GM21423 (cell line): Measurements from ENCODE around the gene HIVEP3.

ENCODE experiments used
- ATAC-seq: cut with Tn5 transposase; IDR thresholded peaks from one replicate; pipeline ENCODE4 v1.9.1; 2021; ENCODE audit warnings: mild to moderate bottlenecking, moderate library complexity; ENCODE audit not compliant: unreplicated experiment

Gene HIVEP3

DNA sequence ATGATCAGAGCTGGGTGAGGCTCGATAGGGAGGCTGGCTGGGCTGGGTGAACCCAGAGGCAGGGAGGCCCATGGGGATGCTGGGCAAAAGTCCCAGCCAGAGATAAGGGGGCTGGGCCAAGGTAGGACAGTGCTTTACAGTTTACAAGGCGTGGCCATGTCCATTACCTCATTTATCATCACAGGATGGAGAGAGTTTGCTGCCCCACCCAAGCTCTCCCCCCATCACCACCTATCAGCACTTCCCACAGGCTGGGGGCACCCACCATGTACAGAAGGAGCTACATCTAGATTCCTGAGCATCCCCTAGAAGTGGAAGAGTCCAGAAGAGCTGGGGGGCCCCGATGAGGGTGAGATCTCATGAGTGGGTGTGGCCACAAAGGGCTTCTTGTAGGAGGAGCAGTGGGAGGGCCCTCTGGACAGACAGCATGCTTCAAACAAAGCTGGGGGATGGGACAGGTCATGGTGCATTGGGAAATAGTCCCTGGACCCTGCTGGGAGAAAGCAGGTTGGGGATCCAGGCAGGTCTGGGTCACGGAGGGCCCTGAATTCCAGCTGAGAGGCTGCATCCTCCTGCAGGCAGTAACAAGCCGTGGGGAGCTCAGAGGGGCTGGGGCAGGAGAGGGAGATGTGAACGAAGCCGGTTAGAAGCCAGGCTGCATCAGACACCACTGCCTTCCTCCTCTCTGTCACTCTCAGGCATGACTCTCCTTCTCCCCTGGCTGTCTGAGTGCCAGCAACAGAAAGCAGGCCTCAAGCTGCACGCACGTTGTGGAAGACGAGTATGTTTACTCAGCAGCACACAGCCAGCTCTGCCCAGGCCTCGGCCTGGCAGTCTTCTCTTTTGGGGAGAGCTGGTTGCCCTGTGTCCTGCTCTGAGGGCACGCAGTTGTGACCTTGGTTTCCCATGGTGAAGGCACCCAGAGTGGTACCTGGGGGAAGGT is 202.3 kb downstream of the HIVEP3 start:
- no peak for ATAC-seq

DNA sequence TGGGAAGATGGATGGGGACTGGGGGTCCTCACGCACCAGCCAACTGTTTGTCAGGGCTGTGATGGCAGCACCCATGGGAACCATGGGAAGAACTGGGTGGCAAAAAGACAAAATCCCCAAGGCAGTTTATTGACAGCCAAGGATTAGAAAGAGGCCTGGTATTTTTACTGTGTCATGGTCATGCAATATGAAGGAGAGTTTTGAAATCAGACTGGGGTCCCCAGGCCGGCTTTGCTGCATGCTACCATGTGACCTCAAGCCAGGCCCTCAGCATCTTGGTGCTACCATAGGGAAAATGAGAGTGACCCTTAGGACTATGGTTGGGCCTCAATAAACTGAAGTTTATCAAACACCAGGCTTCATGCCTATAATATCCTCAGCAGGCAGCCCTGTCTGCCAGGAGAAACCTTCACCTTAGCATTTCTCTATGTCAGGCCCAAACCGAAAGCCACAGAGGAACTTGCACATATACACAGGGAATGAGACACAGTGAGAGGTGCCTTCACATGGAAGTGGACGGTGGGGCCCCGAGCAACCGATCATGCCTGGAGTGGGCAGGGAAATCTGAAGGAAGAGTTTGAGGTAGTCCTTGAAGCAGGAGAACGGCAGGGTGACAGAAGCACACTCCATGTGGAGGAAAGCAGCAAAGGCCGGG is 203.2 kb downstream of the HIVEP3 start:
- no peak for ATAC-seq

DNA sequence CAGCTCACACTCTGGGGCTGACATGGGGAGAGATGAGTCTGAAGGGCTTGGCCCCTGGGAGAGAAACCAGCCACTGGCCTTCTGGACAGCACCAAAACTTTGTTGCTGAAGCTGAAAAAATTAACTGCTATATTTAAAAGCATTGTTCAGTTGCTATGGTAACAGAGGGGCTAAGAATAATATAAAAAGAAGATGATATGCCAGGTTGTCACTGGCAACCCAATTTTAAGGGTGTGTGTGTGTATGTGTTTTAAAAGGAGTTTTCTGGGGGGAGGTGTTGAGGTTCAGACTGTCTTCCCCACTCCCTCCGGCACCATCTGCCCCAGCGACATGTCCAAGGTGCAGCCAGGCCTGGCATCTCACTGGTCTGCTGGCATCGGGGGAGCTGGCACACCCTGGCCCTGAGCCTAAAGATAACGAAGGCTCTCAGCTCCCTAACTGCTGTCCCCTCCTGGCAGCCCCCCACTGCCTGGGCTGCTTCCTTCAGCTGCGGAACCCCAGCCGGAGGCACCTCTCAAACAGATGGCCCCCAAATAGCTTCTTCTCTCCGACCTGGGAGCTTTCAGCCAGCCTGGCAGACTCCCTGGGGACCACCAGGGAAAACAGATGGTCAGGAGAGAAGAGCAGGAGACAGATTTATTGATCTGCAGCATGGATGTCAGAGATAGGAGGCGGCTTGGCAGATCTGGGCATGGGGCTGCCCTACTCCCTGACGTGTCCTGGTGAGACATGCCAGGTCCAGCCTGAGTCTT is 203.9 kb downstream of the HIVEP3 start:
- ATAC-seq = no peak

DNA sequence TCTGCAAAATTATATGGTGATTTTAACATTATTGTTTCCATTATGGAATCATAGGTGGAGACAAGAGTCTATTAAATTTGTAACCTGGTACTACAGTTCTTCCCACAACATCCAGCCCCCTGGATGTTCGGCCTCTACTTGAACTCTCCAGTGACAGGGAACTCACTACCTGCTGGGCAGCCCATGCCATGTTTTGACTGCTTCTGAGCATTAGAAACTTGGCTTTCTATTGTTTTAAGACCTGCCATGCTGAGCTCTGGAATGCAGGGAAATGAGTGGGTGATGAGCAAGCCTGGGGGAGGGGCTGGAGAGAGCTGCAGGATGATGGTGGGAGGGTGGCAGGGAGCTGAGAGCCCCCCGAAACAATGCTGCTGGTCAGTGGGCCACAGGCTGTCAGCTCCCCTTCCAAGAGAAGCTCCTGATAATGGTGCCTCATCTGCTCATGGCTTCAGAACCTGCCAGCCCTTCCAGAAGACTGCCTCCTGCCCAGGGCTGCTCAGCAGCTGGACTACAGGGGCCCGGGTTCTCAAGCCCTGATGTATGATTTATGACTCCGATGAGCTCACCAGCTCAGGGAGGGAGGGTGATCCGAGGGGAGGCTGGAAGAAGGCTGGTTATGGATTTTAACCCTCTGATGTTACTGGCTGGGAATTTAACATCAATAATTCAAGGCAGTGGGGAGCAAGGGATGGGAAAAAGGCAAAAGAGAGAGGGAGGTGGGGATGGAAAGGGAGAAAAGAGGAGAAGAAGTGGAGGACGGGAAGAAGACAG is 205.0 kb downstream of the HIVEP3 start:
- no peak for ATAC-seq

DNA sequence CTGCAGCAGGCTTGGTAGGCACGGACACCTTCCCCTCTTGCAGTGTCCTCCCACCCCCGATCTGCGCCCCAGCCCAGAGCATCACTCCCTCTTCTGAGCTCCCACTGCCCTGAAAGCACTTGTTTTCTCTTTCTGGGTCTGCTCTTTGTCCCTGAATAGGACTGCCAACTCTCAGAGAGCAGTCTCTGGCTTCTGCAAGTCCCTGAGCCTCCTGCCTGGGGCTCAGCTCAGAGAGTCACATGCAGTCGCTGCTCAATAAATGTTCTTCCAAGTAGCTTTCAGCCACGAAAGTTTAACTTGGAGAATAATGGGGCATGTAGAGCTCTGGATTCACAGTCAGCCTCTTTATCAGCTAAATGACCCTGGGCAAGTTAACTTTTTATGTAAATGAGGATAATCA is 205.6 kb downstream of the HIVEP3 start:
- no peak for ATAC-seq

DNA sequence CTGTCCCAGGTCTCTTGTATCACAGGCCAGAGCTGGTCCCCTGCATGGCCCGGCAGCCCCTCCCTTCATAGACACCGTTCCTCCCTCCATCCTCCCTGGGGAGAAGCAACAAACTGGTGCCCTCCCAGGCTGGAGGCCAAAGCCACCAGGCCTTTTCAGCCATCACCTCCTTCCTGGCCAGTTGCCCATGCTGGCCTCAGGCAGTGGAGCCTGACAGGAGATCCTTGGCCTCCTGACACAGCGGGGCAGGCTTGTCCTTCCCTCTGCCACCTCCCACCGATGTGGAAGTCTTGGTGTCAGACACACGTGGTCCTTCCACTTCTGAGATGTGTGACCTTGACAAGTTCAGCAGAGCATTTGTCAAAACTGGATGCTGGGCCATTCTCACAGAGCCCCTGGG is 206.0 kb downstream of the HIVEP3 start:
- no peak for ATAC-seq

DNA sequence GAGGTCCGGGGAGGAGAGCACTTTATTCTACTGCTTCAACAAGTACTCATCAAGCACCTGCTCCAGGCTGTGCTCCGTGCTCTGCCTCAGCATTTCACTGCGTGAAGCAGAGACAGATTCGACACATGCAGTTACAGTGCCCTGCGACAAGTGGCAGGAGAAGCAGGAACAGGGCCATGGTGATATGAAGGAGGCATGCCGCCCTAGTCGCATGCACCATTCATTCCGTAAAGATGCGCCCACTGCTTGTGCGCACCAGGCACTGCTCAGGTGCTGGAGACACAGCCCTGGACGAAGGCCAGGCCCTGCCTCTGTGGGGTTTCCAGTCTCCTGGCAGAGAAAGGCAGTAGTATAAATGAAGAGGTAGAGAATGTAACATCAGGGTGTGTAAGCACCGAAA is 206.6 kb downstream of the HIVEP3 start:
- ATAC-seq = no peak

DNA sequence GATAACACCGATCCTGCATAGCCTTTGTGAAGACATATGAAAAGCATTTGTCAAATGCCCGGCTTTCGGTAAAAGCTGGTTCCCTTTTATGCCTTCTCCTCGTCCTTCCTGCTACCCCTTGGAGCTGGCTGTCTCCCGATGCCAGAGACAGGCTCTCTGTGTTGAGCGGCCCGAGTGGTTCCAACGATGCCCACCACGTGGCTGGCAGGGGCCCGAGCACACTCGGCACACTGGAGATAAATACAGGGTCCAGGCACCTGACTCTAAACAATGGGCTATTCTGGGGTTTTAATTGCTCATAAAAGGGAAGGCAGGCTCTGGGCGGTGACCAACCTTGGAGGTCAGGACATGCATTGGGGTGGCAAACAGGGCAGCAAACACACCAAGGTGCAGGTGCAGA is 207.1 kb downstream of the HIVEP3 start:
- ATAC-seq = no peak

DNA sequence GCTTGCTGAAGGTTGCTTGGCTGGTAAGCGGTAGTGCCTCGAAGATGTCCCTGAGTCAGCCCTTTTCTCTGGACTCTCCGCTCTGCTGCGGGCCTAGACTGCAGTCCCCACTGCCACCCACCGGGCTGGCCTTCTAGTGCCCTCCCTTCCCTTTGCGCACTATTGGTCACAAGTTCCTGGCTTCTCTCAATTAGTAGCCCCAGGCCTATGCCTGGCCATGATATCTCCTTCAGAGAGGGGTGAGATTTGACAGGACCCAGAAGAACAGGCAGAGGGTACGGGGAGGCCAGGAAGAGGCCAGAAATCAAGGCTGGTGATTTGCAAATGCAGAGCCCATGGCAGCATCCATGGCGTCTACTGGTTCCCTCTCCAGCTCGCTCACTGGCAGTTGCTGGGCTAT is 207.7 kb downstream of the HIVEP3 start:
- no peak for ATAC-seq

DNA sequence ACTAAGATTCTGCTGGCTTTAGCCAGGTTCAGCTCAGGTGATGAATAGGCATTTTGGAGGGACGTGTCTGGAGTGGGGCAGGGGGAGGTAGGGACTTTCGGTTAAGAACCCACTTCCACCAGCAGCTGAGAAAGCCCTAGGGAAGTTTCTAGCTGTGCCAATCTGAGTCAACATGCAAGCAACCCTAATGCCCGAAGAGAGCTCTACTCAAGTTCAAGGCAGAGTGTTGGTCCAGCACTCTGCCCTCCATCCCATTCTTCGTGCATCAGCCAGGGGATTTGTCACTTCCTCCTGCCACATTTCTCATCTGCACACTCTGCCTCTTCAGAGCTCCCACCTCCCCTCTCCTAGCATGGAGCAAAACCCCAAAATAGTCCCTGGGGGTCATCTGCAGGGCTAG is 208.8 kb downstream of the HIVEP3 start:
- no peak for ATAC-seq

DNA sequence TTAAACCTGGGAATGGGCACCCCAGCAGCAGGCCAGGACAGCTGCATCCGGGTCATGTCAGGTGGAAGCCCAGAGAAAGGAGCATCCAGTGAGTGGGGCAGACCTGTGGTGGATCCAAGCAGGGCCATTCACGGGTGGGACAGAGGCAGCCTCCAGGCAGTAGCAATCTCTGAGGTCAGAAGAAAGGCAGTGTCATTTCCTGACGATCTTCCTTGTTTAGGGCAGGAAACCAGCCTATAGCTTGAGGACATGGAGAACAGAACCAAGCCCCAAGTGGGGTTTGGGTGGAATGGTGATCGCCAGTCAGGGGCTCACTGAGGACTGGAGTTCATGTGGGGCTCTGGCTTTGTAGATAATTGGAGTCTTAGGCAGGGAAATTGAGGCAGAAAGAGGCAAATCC is 209.4 kb downstream of the HIVEP3 start:
- ATAC-seq = no peak

DNA sequence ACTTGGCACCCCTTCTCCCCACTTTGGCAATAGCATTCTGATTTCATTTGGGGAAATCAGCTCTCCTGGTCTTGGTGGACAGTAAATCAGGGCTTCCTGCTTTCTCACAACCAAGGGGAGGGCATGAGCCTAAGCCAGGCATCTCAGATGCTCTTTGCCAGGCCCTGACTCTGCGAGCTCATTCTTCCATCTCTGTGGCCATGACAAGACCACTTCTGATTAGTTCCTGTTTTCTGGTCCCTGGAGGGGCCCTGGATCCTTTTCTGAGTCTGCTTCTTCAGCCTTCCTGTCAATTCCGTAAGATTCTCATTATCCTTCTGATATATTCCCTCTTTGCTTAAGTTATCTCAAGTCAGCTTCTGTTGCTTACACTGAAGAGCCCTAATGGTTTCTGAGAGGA is 210.4 kb downstream of the HIVEP3 start:
- ATAC-seq = no peak

DNA sequence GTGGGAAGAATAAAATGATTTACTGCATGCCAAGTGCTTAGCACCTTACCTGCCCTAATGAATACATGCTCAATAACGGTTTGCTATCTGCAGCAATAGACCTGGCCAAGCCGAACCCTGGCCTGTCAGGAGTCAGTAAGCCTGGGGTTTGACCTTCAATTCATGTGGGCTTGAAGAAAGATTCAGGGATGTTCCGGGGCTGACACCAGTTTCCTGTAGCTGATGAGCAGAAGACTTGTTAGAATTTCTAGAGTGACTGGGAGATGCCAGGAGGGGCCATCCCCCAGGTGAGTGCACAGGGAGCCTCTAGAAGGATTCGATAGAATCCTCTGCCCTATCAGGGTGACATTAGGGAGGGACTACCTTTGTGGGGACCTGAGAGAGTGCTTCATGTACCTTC is 210.9 kb downstream of the HIVEP3 start:
- no peak for ATAC-seq

DNA sequence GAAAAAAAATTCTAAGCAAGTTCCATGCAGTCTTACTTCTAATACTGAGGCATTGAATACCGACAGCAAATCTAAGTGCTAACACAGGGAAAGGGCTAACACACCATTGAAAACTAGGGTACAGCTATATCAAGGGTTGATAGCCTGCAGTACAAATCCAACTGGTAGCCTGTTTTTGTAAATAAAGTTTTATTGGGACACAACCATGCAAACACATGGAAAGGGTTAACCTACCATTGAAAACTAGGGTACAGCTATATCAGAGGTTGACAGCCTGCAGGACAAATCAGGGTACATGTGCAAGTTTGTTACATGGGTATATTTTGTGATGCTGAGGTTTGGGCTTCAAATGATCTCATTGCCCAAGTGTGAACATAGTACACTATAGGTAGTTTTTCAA is 212.9 kb downstream of the HIVEP3 start:
- no peak for ATAC-seq

DNA sequence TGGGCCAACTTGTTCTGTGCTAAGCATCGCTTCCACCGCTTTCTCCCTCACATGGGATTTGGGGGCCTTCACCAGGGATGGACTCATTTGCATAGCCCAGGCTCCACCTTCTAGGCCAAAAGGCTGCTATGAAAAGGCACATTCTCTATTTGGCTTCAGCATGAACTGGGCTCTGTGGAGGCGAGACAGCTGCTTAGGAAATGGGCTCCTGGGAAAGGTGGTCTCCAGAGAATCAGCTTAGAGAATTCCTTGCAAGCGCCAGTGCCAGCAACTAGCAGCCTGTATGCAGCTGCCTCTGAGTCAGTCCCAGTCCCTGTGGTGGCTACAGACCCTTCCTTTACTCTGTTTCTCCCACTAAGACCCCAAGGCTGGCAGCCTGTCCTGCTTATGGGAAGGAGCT is 214.5 kb downstream of the HIVEP3 start:
- ATAC-seq = no peak

DNA sequence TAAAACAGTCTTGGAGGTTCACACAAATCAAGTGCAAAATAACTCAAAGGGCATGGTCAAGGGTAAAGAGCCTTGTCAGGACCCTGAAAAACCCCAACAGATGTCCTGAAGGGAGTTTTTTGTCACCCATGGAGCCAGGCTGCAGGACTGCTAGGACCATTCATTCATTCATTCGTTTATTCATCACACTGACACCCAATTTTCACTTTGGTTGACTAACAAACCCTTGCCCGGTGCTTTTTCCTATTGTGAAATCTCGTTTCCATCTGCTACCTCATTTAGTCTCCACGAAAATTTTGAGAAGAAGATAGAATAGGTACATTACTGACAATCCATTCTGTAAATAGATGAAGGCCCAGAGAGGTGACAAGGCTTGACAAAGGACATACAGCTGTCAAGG is 216.0 kb downstream of the HIVEP3 start:
- ATAC-seq = no peak

DNA sequence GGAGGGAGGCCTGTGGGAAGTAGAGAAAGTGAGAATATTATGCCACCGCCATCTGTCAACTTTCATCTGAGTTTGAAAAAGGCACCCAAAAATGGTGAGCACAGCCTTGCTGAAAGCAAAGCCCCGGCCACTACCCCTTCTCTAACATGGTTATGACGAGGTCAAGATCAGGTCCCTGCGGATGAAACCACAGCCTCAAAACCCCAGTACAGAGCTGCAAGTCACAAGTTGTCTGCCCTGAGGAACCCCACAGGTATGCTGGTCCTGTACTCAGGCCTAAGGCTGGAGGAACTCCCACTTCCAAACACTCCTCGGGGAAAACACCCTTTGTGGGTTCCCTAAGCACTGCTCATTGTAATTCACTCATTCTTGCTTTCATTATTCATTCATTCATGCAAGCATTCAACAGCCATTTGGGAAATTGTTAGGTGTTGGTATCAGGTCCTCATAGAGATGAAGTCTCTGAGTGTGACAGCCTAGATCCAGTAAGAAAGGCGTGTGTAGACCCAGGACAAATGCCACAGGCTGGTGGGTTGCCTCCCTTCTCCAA is 217.7 kb downstream of the HIVEP3 start:
- ATAC-seq = no peak

DNA sequence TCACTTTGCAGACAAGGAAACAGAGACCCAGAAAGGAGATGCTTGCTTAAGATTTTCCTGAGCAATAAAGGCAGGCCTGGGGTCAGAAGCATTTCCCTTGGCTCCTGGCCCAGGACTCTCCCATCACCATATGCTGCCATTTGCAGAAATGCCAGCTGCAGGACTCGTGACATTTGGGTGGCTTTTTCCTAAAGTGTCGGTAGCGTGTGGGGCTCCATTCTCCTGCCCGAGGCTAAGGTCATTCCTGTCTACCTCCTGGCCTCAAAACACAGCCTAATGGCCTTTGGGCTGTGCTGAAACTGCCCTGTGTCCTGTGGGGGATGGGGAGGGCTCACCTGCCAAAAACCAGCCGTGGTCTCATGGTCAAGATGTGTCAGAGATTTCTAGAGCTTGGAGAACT is 218.1 kb downstream of the HIVEP3 start:
- ATAC-seq = no peak

DNA sequence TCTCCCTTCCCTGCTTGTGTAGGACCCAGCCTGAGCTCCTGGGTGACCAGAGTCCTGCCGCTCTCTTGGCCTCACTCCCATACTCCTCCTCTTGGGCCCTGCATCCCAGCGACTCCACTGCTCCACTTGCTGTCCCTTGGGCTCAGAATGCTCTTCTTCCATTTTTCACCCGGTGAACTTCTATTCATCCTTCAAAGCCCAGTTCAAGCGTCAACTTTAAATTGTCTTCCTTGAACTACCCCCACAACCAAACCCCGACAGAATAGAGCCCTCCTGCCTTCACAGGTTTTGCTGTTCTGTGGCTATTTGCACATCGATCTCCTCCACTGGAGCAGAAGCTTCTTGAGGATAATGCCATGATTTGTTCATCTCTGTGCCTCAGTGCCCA is 218.9 kb downstream of the HIVEP3 start:
- ATAC-seq = no peak

DNA sequence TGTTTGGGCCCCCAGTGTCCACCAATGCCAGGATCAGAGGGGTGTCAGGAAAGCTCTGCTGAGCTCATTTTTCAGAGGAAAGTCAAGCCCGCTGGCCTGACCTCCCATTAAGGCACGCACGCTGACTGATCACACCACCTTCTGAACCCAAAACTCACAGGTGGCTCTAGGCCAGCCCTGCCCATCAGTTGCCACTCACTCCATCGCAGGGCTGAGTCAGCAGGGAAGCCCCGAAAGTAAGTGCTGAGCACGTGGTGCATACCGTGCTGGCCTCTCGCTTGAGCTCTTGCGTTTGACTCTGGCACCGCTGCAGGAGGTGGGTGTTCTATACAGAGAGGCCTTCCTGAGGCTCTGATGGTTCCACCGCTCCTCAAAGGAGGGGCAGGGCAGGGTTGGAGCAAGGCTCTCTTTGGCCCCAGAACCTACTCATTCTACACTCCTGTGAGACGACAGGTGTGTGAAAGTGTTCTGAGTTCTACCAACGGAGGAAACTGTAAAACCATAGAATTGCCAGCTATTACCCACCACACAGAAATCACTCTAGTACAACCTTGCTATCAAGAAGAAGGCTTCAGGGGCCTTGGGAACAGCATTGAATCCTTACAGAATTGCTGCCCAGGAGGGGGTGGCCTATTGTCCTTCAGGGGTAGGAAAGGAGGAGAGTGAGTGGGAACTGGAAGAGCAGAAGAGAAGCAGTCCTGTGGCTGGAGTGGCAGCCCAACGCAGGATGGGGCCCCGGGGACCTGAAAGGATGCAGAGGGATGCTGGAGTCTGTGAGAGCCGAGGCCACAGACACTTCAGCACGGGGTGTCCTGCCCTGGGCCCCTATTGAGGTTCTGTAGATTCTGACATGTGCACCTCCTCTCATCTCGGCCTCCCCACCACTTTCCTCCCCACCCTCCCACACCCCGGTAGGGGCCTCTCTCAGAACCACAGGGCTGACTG is 219.5 kb downstream of the HIVEP3 start:
- no peak for ATAC-seq
